ENCODE results near the gene DDX10.

Gene DDX10

GRCh38 chr11:108786281-108786990 is 121.6 kb downstream of the DDX10 start:
- no peak overlapping the region for H3K27ac ChIP-seq
- no peak for TF ChIP-seq CTCF (IDR thresholded peaks at IDR 0.05)
- TF ChIP-seq ZFX (IDR thresholded peaks at IDR 0.05; ENCODE audit: borderline replicate concordance), result no peak

- no peak overlapping the region for H3K27ac ChIP-seq
- TF ChIP-seq ZFX (IDR thresholded peaks at IDR 0.05; ENCODE audit: borderline replicate concordance) (no peak), CTCF (IDR thresholded peaks at IDR 0.05) (no peak)
Observed at GRCh38 chr11:108787105-108787504, 122.2 kb downstream of the DDX10 start.

- H3K27ac ChIP-seq, result no peak overlapping the region
- TF ChIP-seq ZFX (IDR thresholded peaks at IDR 0.05; ENCODE audit: borderline replicate concordance), result no peak
- TF ChIP-seq CTCF (IDR thresholded peaks at IDR 0.05), result peak; percentile 49
Observed at GRCh38 chr11:108788565-108789199, 123.8 kb downstream of the DDX10 start.

- H3K27ac ChIP-seq, result no peak overlapping the region
- TF ChIP-seq CTCF (IDR thresholded peaks at IDR 0.05) (no peak), ZFX (IDR thresholded peaks at IDR 0.05; ENCODE audit: borderline replicate concordance) (no peak)
Observed at GRCh38 chr11:108790501-108791299, 125.8 kb downstream of the DDX10 start.

GRCh38 chr11:108793138-108793537 is 128.3 kb downstream of the DDX10 start:
- no peak overlapping the region for H3K27ac ChIP-seq
- TF ChIP-seq CTCF (IDR thresholded peaks at IDR 0.05) (no peak), ZFX (IDR thresholded peaks at IDR 0.05; ENCODE audit: borderline replicate concordance) (no peak)

- TF ChIP-seq CTCF (IDR thresholded peaks at IDR 0.05) (no peak), ZFX (IDR thresholded peaks at IDR 0.05; ENCODE audit: borderline replicate concordance) (no peak)
- H3K27ac ChIP-seq, result no peak overlapping the region
Observed at GRCh38 chr11:108793611-108794010, 128.7 kb downstream of the DDX10 start.
